Cerebellar cortex (tissue), 1 donor: ENCODE measurements around the gene NRCAM.
"Not testable (repeated sequence)": the region's sequence is repeated elsewhere in the genome, so short reads cannot be mapped to it uniquely, and the experiment has no call there.

Experiments
- DNase-seq: peaks from one replicate; pipeline ENCODE4 v3.0.0-alpha.2; 2015; ENCODE audit warnings: low spot score

NRCAM gene

GRCh38 chr7:108455998-108456677 lies at the start of gene NRCAM:
Gene NRCAM, minus strand, starts transcription at chr7:108456436. Its CDS starts 216,372 bp downstream, at chr7:108240064.
- DNase-seq: peak; percentile 48

- not testable (repeated sequence) for DNase-seq
Measured at GRCh38 chr7:108504576-108504975, 48.3 kb upstream of the NRCAM start.

- peak; percentile 25 for DNase-seq
Measured at GRCh38 chr7:108503112-108504026, 47.1 kb upstream of the NRCAM start.

- no peak for DNase-seq
Measured at GRCh38 chr7:108499566-108499965, 43.3 kb upstream of the NRCAM start.

GRCh38 chr7:108498481-108498880 lies 42.2 kb upstream of the NRCAM start:
- no peak for DNase-seq

GRCh38 chr7:108497082-108497725 lies 41.0 kb upstream of the NRCAM start:
- DNase-seq: peak; percentile 70

- no peak for DNase-seq
Measured at GRCh38 chr7:108492742-108493141, 36.5 kb upstream of the NRCAM start.

- DNase-seq: no peak
Measured at GRCh38 chr7:108488768-108489538, 32.7 kb upstream of the NRCAM start.

- no peak for DNase-seq
Measured at GRCh38 chr7:108487646-108488045, 31.4 kb upstream of the NRCAM start.

- DNase-seq: no peak
Measured at GRCh38 chr7:108486291-108486966, 30.2 kb upstream of the NRCAM start.

GRCh38 chr7:108484137-108484536 lies 27.9 kb upstream of the NRCAM start:
- no peak for DNase-seq

GRCh38 chr7:108480311-108480710 lies 24.1 kb upstream of the NRCAM start:
- DNase-seq: no peak

GRCh38 chr7:108479751-108480150 lies 23.5 kb upstream of the NRCAM start:
- DNase-seq: no peak

GRCh38 chr7:108479118-108479517 lies 22.9 kb upstream of the NRCAM start:
- DNase-seq: no peak

- no peak for DNase-seq
Measured at GRCh38 chr7:108468246-108468645, 12.0 kb upstream of the NRCAM start.

GRCh38 chr7:108467391-108467790 lies 11.2 kb upstream of the NRCAM start:
- no peak for DNase-seq

- DNase-seq: not testable (repeated sequence)
Measured at GRCh38 chr7:108466322-108466721, 10.1 kb upstream of the NRCAM start.

GRCh38 chr7:108464743-108465142 lies 8.5 kb upstream of the NRCAM start:
- DNase-seq: no peak

GRCh38 chr7:108463613-108464012 lies 7.4 kb upstream of the NRCAM start:
- DNase-seq: no peak

GRCh38 chr7:108461840-108462239 lies 5.6 kb upstream of the NRCAM start:
- DNase-seq: peak; percentile 62

GRCh38 chr7:108460964-108461363 lies 4.7 kb upstream of the NRCAM start:
- peak; percentile 11 for DNase-seq
